Epithelial cell of prostate (primary cell): ENCODE data around the gene PDXDC1.
"Not testable (repeated sequence)": the region's sequence is repeated elsewhere in the genome, so short reads cannot be mapped to it uniquely, and the experiment has no call there.

Experiments
- DNase-seq: peaks from one replicate; pipeline ENCODE4 v3.0.0-alpha.2; 2011; ENCODE audit warnings: low read depth, low spot score
- H3K27ac ChIP-seq: fragments of 450-650 bp; 2 replicates; pipeline ENCODE4 v1.5.1; 2017; ENCODE audit warnings: mild to moderate bottlenecking

The PDXDC1 gene

DNA sequence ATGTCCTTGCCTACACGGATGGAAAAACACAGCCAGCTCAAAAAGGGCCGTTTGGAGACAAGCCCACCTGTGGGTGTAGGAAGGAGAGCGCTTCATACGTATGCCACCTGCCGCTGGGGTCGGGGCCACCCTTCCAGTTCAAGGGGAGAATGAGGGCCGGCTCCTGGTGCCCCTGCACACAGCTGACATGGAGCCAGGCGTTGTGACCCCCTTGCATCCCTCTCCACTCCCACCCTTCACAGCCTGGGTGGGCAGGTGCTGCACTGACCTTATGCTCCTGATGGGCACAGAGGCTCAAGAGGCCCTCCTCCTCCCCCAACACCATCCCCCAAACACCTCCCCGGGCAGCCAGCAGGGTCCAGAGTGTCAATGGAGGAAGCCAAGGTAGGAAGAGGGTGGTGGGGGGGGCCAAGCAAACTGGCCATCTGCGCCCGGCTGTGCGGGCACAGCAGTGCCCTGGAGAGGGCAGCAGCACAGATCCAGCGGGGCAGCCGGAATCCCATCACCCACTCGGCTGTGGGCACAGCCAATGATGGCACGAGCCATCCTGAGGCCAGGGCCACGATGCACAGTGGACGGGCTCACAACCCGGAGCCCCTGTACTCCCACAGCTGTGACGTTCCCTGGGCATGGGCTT, 170.1 kb downstream of the PDXDC1 start:
- not testable (repeated sequence) for H3K27ac ChIP-seq, DNase-seq

GRCh38 chr16:15145418-15146263, 170.8 kb downstream of the PDXDC1 start:
- H3K27ac ChIP-seq, DNase-seq: not testable (repeated sequence)

GRCh38 chr16:15146264-15146662, 171.4 kb downstream of the PDXDC1 start:
- H3K27ac ChIP-seq, DNase-seq: not testable (repeated sequence)

- H3K27ac ChIP-seq, DNase-seq: not testable (repeated sequence)
These were observed 174.0 kb downstream of the PDXDC1 start for GRCh38 chr16:15148831-15149230.

GRCh38 chr16:15149260-15149659, 174.4 kb downstream of the PDXDC1 start:
- H3K27ac ChIP-seq, DNase-seq: not testable (repeated sequence)

- not testable (repeated sequence) for DNase-seq
These were observed 179.2 kb downstream of the PDXDC1 start for GRCh38 chr16:15154005-15154404.

GRCh38 chr16:15154650-15155562, 180.1 kb downstream of the PDXDC1 start:
- peak; percentile 44 for DNase-seq
- not testable (repeated sequence) for H3K27ac ChIP-seq

More at GRCh38 chr16:15154005-15154404, 179.2 kb downstream of the PDXDC1 start:
- H3K27ac ChIP-seq = not testable (repeated sequence)

- H3K27ac ChIP-seq, DNase-seq: not testable (repeated sequence)
These were observed 182.8 kb downstream of the PDXDC1 start for GRCh38 chr16:15157644-15158043.

- H3K27ac ChIP-seq, DNase-seq: not testable (repeated sequence)
These were observed 184.8 kb downstream of the PDXDC1 start for GRCh38 chr16:15159671-15160070.

DNA sequence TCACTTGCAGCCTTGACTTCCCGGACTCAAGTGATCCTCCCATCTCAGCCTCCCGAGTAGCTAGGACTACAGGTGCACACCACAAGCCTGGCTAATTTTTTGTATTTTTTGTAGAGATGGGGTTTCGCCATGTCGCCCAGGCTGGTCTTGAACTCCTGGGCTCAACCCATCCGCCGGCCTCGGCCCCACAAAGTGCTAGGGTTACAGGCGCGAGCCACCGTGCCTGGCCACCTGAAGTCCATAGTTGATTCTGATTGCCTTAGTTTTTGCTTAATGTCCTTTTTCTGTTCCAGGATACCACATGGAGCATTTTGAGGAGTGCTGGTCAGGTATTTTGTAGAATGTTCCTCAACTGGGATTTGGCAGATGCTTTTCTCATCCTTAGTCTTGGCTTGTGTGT, 185.7 kb downstream of the PDXDC1 start:
- not testable (repeated sequence) for H3K27ac ChIP-seq, DNase-seq

- not testable (repeated sequence) for H3K27ac ChIP-seq, DNase-seq
These were observed 188.2 kb downstream of the PDXDC1 start for GRCh38 chr16:15163055-15163454.

DNA sequence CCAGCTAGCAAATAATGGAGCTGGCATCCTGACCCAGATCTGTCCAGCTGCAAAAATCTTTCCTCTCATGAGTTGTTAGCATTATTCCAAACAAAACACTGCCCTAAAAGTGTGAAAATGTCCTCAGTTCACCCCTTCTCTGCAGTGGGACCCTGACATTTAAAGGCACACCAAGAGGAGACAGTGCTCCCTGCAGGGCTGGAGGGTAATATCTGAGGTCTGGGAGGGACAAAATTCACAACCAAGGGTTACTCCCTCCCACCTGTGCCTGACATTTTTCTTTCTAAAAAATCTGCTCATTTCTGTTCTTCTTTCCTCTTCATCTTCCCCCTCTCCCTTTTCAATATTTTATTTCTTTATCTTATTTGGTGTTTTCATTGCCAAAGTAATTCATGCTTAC, 191.4 kb downstream of the PDXDC1 start:
- not testable (repeated sequence) for H3K27ac ChIP-seq, DNase-seq

DNA sequence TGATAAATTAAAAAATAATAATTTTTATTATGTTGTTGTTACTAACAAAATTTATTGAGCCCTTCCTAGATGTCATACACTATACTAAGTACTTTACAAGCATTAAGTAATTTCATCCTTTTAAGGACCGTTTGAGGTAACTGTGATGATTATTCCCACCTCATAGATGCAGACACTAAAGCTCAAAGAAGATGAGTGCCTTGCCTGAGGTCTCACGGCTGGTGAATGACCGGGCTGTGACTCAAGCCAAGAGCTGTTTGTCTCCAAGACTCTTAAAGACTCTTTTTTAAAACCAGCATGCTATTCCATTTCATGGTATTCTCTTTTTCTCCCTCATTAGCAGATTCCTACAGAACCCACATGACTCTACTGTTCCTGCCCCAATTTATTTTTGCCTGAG, 193.5 kb downstream of the PDXDC1 start:
- not testable (repeated sequence) for DNase-seq, H3K27ac ChIP-seq

- not testable (repeated sequence) for DNase-seq
These were observed 194.3 kb downstream of the PDXDC1 start for GRCh38 chr16:15168953-15169652.

DNA sequence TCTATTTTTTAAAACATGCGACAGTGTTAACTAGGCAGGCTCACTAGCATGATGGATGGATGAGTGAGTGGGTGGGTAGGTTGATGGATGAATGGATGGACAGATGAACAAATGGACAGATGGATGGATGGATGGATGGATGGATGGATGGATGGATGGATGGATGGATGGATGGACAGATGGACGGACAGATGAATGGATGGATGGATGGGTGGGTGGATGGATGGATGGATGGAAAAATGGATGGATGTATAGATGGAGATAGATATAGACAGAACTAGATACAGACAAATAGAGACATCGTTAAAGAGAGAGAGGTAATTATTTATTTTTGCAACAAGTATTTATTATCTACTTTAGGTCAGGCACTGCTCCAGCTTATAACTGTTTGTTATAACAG, 205.1 kb downstream of the PDXDC1 start:
- not testable (repeated sequence) for H3K27ac ChIP-seq, DNase-seq

More at GRCh38 chr16:15168953-15169652, 194.3 kb downstream of the PDXDC1 start:
- not testable (repeated sequence) for H3K27ac ChIP-seq

GRCh38 chr16:15180946-15181345, 206.1 kb downstream of the PDXDC1 start:
- DNase-seq, H3K27ac ChIP-seq: not testable (repeated sequence)

DNA sequence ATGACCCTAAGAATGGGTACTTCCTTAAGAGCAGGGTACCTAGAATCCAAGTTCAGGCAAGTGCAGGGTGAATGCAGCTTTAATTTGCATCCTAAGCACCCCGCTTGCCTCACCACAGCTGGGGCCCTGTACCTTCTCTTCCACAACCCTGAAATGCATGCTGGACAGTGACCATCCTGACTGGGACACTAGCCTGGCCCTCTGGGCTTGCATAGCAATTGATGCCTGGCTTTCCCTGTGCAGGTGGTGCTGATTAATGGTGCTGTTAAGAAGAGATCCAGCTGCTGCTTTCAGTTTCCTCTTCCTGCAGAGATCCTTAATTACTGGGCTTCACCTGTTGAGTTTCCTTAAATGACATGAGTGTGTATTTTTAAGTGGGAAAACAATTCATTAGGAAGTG, 209.2 kb downstream of the PDXDC1 start:
- H3K27ac ChIP-seq, DNase-seq: not testable (repeated sequence)
